H9 (cell line): Measurements from ENCODE around the gene FBN1. TPM values are rescaled to one million over a fixed set of nuclear protein-coding genes. Genes with fewer than 3 reads are reported as not detected.

Experiments used
- DNase-seq: peaks from one replicate; pipeline ENCODE4 v3.0.0-alpha.2; 2017
- H2AFZ ChIP-seq: one replicate; pipeline ENCODE4 v1.6.1; 2013; ENCODE audit warnings: mild to moderate bottlenecking, low read length, control low read depth, moderate library complexity
- H2AK5ac ChIP-seq: 2 replicates; pipeline ENCODE4 v1.6.1; 2013; ENCODE audit warnings: low read length, control low read depth, mixed read lengths; ENCODE audit not compliant: insufficient read length
- H2BK120ac ChIP-seq: one replicate; pipeline ENCODE4 v1.6.1; 2013; ENCODE audit warnings: low read depth, mild to moderate bottlenecking, low read length, control low read depth, inconsistent platforms; ENCODE audit not compliant: poor library complexity, severe bottlenecking
- H2BK12ac ChIP-seq: 2 replicates; pipeline ENCODE4 v1.6.1; 2013; ENCODE audit warnings: low read length, control low read depth, mixed read lengths, low read depth; ENCODE audit not compliant: insufficient read length
- H2BK15ac ChIP-seq: 2 replicates; pipeline ENCODE4 v1.6.1; 2013; ENCODE audit warnings: low read depth, low read length, control low read depth
- H2BK20ac ChIP-seq: one replicate; pipeline ENCODE4 v1.6.1; 2013; ENCODE audit warnings: low read depth, mild to moderate bottlenecking, low read length, control low read depth, inconsistent platforms; ENCODE audit not compliant: poor library complexity, severe bottlenecking
- H2BK5ac ChIP-seq: 2 replicates; pipeline ENCODE4 v1.6.1; 2013; ENCODE audit warnings: low read length, control low read depth, mixed read lengths; ENCODE audit not compliant: insufficient read length
- H3K14ac ChIP-seq: 2 replicates; pipeline ENCODE4 v1.6.1; 2013; ENCODE audit warnings: low read length, control low read depth; ENCODE audit not compliant: insufficient read depth
- H3K18ac ChIP-seq: 2 replicates; pipeline ENCODE4 v1.6.1; 2013; ENCODE audit warnings: low read depth, mild to moderate bottlenecking, mixed read lengths, low read length, control low read depth; ENCODE audit not compliant: insufficient read length
- H3K23ac ChIP-seq: 2 replicates; pipeline ENCODE4 v1.6.1; 2013; ENCODE audit warnings: low read length, control low read depth, mixed read lengths, low read depth; ENCODE audit not compliant: insufficient read length
- H3K23me2 ChIP-seq: 2 replicates; pipeline ENCODE4 v1.6.1; 2013; ENCODE audit warnings: low read depth, mild to moderate bottlenecking, mixed read lengths, low read length, control low read depth; ENCODE audit not compliant: insufficient read length, poor library complexity, severe bottlenecking
- H3K27ac ChIP-seq: 2 replicates; pipeline ENCODE4 v1.5.1; 2013; ENCODE audit warnings: low read length, control low read depth, mixed read lengths, low read depth; ENCODE audit not compliant: insufficient read length
- H3K27me3 ChIP-seq: 2 replicates; pipeline ENCODE4 v1.6.1; 2013; ENCODE audit warnings: low read length, control low read depth, inconsistent platforms; ENCODE audit not compliant: insufficient read depth
- H3K4ac ChIP-seq: 2 replicates; pipeline ENCODE4 v1.6.1; 2013; ENCODE audit warnings: low read depth, mild to moderate bottlenecking, control low read depth, inconsistent platforms, low read length, moderate library complexity
- H3K4me1 ChIP-seq: 2 replicates; pipeline ENCODE4 v1.6.1; 2013; ENCODE audit warnings: low read length, control low read depth, inconsistent platforms; ENCODE audit not compliant: insufficient read depth
- H3K4me2 ChIP-seq: 2 replicates; pipeline ENCODE4 v1.6.1; 2013; ENCODE audit warnings: low read length, control low read depth, mixed read lengths; ENCODE audit not compliant: insufficient read length, insufficient read depth
- H3K56ac ChIP-seq: 2 replicates; pipeline ENCODE4 v1.6.1; 2013; ENCODE audit warnings: low read depth, mild to moderate bottlenecking, mixed read lengths, low read length, control low read depth; ENCODE audit not compliant: insufficient read length
- H3K79me1 ChIP-seq: 2 replicates; pipeline ENCODE4 v1.6.1; 2013; ENCODE audit warnings: low read depth, mild to moderate bottlenecking, moderate library complexity, low read length, control low read depth, inconsistent platforms; ENCODE audit not compliant: insufficient read depth, poor library complexity, severe bottlenecking
- H3K79me2 ChIP-seq: 2 replicates; pipeline ENCODE4 v1.6.1; 2013; ENCODE audit warnings: low read length, control low read depth, inconsistent platforms; ENCODE audit not compliant: insufficient read depth
- H3K9ac ChIP-seq: 2 replicates; pipeline ENCODE4 v1.6.1; 2013; ENCODE audit warnings: low read length, control low read depth, mixed read lengths; ENCODE audit not compliant: insufficient read length; ENCODE audit errors: extremely low read depth
- H3K9me3 ChIP-seq: one replicate; pipeline ENCODE4 v1.6.1; 2013; ENCODE audit warnings: low read depth, low read length, inconsistent platforms; ENCODE audit not compliant: control insufficient read depth
- H3T11ph ChIP-seq: one replicate; pipeline ENCODE4 v1.6.1; 2013; ENCODE audit warnings: mild to moderate bottlenecking, low read length, control low read depth, inconsistent platforms
- H4K20me1 ChIP-seq: one replicate; pipeline ENCODE4 v1.6.1; 2013; ENCODE audit not compliant: control insufficient read depth, insufficient read length, insufficient read depth
- H4K5ac ChIP-seq: 2 replicates; pipeline ENCODE4 v1.6.1; 2013; ENCODE audit warnings: low read depth, mild to moderate bottlenecking, mixed read lengths, low read length, control low read depth; ENCODE audit not compliant: insufficient read length
- H4K8ac ChIP-seq: replicated peaks from 2 replicates; pipeline ENCODE4 v1.6.1; 2013; ENCODE audit warnings: low read length, control low read depth, mixed read lengths, low read depth; ENCODE audit not compliant: insufficient read length
- H4K91ac ChIP-seq: 2 replicates; pipeline ENCODE4 v1.6.1; 2013; ENCODE audit warnings: low read depth, mild to moderate bottlenecking, moderate library complexity, mixed read lengths, low read length, control low read depth; ENCODE audit not compliant: insufficient read length
- H3K27ac Mint-ChIP-seq, 3 experiments: 2 replicates in 2 of 3; 3 replicates in 1 of 3; pipeline ENCODE4 v1.8.0; 2020 to 2021; ENCODE audit warnings: mixed read lengths in 3 of 3, mild to moderate bottlenecking in 1 of 3, moderate library complexity in 1 of 3
- H3K27me3 Mint-ChIP-seq: 2 replicates; pipeline ENCODE4 v1.8.0; 2021; ENCODE audit warnings: low read depth, mild to moderate bottlenecking, moderate library complexity, mixed read lengths
- H3K36me3 Mint-ChIP-seq, 3 experiments: 2 replicates in 2 of 3; 3 replicates in 1 of 3; pipeline ENCODE4 v1.8.0; 2020 to 2021; ENCODE audit warnings: low read depth in 3 of 3, mixed read lengths in 3 of 3; ENCODE audit not compliant: insufficient read depth in 1 of 3
- H3K4me1 Mint-ChIP-seq, 2 experiments: 2 replicates each; pipeline ENCODE4 v1.8.0; 2020; ENCODE audit warnings: mixed read lengths in 2 of 2
- H3K4me3 Mint-ChIP-seq, 2 experiments: 2 replicates in 1 of 2; 3 replicates in 1 of 2; pipeline ENCODE4 v1.8.0; 2020 to 2021; ENCODE audit warnings: mild to moderate bottlenecking in 2 of 2, mixed read lengths in 2 of 2, moderate library complexity in 1 of 2
- H3K9me3 Mint-ChIP-seq, 2 experiments: 2 replicates in 1 of 2; 3 replicates in 1 of 2; pipeline ENCODE4 v1.8.0; 2020; ENCODE audit warnings: mild to moderate bottlenecking in 2 of 2, mixed read lengths in 2 of 2, moderate library complexity in 1 of 2
- CTCF ChIP-seq: fragments of 200-600 bp; sonication (generic); conservative IDR thresholded peaks from 3 replicates; pipeline ENCODE4 v1.8.0; 2021; ENCODE audit warnings: antibody characterized with exemption, mild to moderate bottlenecking
- WGBS: extraction: QIAGEN DNeasy Blood & Tissue Kit; methylation state at CpG from one replicate; pipeline ENCODE4 v1.1.7; 2013; ENCODE audit warnings: missing lambda C conversion rate, low lambda C conversion rate, mixed read lengths; ENCODE audit not compliant: insufficient read length; ENCODE audit errors: extremely low coverage; 5-methylcytosine and 5-hydroxymethylcytosine counted together
- total RNA-seq: library from RNA; stranded (reverse); gene quantifications from 2 replicates; pipeline ENCODE4 v1.2.1, GENCODE V29; 2021

Gene FBN1
- total RNA-seq, 1 experiment from 2014 or later = 3.6 TPM

- Histone ChIP-seq H4K8ac (no peak overlapping the region), H3K14ac (no peak overlapping the region), H2AFZ (no peak overlapping the region), H3K4me2 (no peak overlapping the region), H3K27ac (no peak overlapping the region), H3K23ac (no peak overlapping the region), H3K9me3 (no peaks in the 10 kb centered on the region), H4K5ac (no peak overlapping the region), H3K23me2 (no peaks in the 10 kb centered on the region), H3K18ac (no peak overlapping the region), H2BK12ac (no peak overlapping the region), H4K20me1 (no peaks in the 10 kb centered on the region), H2BK15ac (no peak overlapping the region), H2BK5ac (no peak overlapping the region), H3T11ph (no peak overlapping the region), H3K79me2 (no peaks in the 10 kb centered on the region), H3K56ac (no peak overlapping the region), H3K4me1 (no peaks in the 10 kb centered on the region), H3K79me1 (no peaks in the 10 kb centered on the region), H4K91ac (no peak overlapping the region), H3K4ac (no peak overlapping the region), H3K27me3 (no peaks in the 10 kb centered on the region), H3K9ac (no peak overlapping the region), H2BK20ac (no peak overlapping the region), H2BK120ac (no peak overlapping the region), H2AK5ac (no peak overlapping the region)
- TF ChIP-seq CTCF = no peak
- H3K4me1 Mint-ChIP-seq = peaks cover 5 to 10% of the 10 kb centered on the region in 2 experiments
- no peak for DNase-seq
- no peak overlapping the region for H3K4me3 Mint-ChIP-seq
- peaks cover 0 to 5% (median 3%) of the 10 kb centered on the region in 3 experiments; a peak in 3 of 7 replicates for H3K36me3 Mint-ChIP-seq
- peaks cover 3 to 7% of the 10 kb centered on the region in 2 experiments for H3K9me3 Mint-ChIP-seq
- no peaks in the 10 kb centered on the region; the same call in 1 of the 2 replicates for H3K27me3 Mint-ChIP-seq
- H3K27ac Mint-ChIP-seq = no peak overlapping the region
- no CpG with 5 or more reads among the region's 2 CpGs for WGBS
Measured at GRCh38 chr15:48622237-48622636, 23.3 kb downstream of the FBN1 start.
